Natural killer cell (primary cell): Measurements from ENCODE around the gene SAMD14. TPM values are rescaled to one million over a fixed set of nuclear protein-coding genes. Genes with fewer than 3 reads are reported as not detected.

ENCODE experiments used
- ATAC-seq, 3 donors: fragments of 150-1000 bp in 2 of 3; fragments of 200-7000 bp in 1 of 3; cut with Tn5 transposase; 1 replicate in 1 of 3; 2 replicates in 2 of 3; pipeline ENCODE4 v1.10.0; 2021; ENCODE audit warnings: mild to moderate bottlenecking in 2 of 3, moderate library complexity in 2 of 3
- DNase-seq, 2 donors: peaks; one replicate each; pipeline versions ENCODE4 v3.0.0 to v3.0.0-alpha.2; 2013 to 2021; ENCODE audit warnings: mixed read lengths in 1 of 2
- H3K27ac ChIP-seq: one replicate; pipeline ENCODE4 v1.5.1; 2013; ENCODE audit warnings: mild to moderate bottlenecking, low read length
- H3K27me3 ChIP-seq: one replicate; pipeline ENCODE4 v1.6.1; 2013; ENCODE audit warnings: low read length; ENCODE audit not compliant: control insufficient read depth, insufficient read depth
- H3K36me3 ChIP-seq: one replicate; pipeline ENCODE4 v1.6.1; 2013; ENCODE audit warnings: low read length; ENCODE audit not compliant: control insufficient read depth, insufficient read depth
- H3K4me1 ChIP-seq: one replicate; pipeline ENCODE4 v1.6.1; 2013; ENCODE audit warnings: low read length; ENCODE audit not compliant: control insufficient read depth, insufficient read depth
- H3K4me3 ChIP-seq: one replicate; pipeline ENCODE4 v1.5.1; 2013; ENCODE audit warnings: low read length
- H3K9me3 ChIP-seq: one replicate; pipeline ENCODE4 v1.6.1; 2013; ENCODE audit warnings: low read length; ENCODE audit not compliant: control insufficient read depth, insufficient read depth
- H3K27ac Mint-ChIP-seq, 2 donors: one replicate each; pipeline ENCODE4 v1.8.0; 2022; ENCODE audit warnings: mild to moderate bottlenecking in 2 of 2, mixed read lengths in 2 of 2, moderate library complexity in 1 of 2
- H3K27me3 Mint-ChIP-seq, 2 donors: one replicate each; pipeline ENCODE4 v1.8.0; 2022; ENCODE audit warnings: low read depth in 2 of 2, mixed read lengths in 2 of 2
- H3K36me3 Mint-ChIP-seq: one replicate; pipeline ENCODE4 v1.8.0; 2022; ENCODE audit warnings: mixed read lengths
- H3K4me1 Mint-ChIP-seq, 2 donors: one replicate each; pipeline ENCODE4 v1.8.0; 2022; ENCODE audit warnings: mixed read lengths in 2 of 2
- H3K4me3 Mint-ChIP-seq: one replicate; pipeline ENCODE4 v1.8.0; 2022; ENCODE audit warnings: mild to moderate bottlenecking, moderate library complexity, mixed read lengths
- H3K9me3 Mint-ChIP-seq, 2 donors: one replicate each; pipeline ENCODE4 v1.8.0; 2022; ENCODE audit warnings: mixed read lengths in 2 of 2
- CTCF ChIP-seq: fragments of 200-600 bp; IDR thresholded peaks from one replicate; pipeline ENCODE4 v1.8.0; 2022; ENCODE audit warnings: antibody characterized with exemption
- WGBS: methylation state at CpG from one replicate; pipeline ENCODE4 v1.1.7; 2013; ENCODE audit warnings: missing lambda C conversion rate; ENCODE audit not compliant: insufficient coverage; 5-methylcytosine and 5-hydroxymethylcytosine counted together
- intact Hi-C: fragments of 100-400 bp; cut with micrococcal nuclease; formaldehyde crosslinking; loops from one replicate; pipeline ENCODE4 v1.14.2; 2022
- total RNA-seq, 4 donors: library from RNA; stranded (reverse); fragments of 120-200 nt in 1 of 4; gene quantifications; one replicate each; pipeline versions ENCODE4 v1.2.3 to v1.2.4, GENCODE V29; 2013 to 2022

Gene SAMD14
- total RNA-seq, 3 donors from 2014 or later (not counting 1 experiment from before 2014, with no cell fraction given) = 1.1 to 2.1 (median 1.5) TPM

GRCh38 chr17:50114401-50114800 is 15.6 kb downstream of the SAMD14 start:
- ATAC-seq (no peak), DNase-seq (no peak)
- H3K4me1 Mint-ChIP-seq = peaks cover 12 to 14% of the 10 kb centered on the region in 2 donors
- no peak for TF ChIP-seq CTCF
- no peaks in the 10 kb centered on the region for H3K36me3 Mint-ChIP-seq
- intact Hi-C loops = no loop called here
- Histone ChIP-seq H3K4me1 (peaks cover 11% of the 10 kb centered on the region), H3K36me3 (peaks cover 6% of the 10 kb centered on the region), H3K27me3 (peaks cover 11% of the 10 kb centered on the region), H3K9me3 (no peaks in the 10 kb centered on the region), H3K27ac (no peak overlapping the region), H3K4me3 (no peak overlapping the region)
- H3K27me3 Mint-ChIP-seq = peaks cover 32% of the 10 kb centered on the region in 2 donors
- WGBS = 89% methylated on average over 4 of the region's 4 CpGs
- no peak overlapping the region for H3K27ac Mint-ChIP-seq
- no peaks in the 10 kb centered on the region for H3K9me3 Mint-ChIP-seq
- H3K4me3 Mint-ChIP-seq = no peak overlapping the region

DNA sequence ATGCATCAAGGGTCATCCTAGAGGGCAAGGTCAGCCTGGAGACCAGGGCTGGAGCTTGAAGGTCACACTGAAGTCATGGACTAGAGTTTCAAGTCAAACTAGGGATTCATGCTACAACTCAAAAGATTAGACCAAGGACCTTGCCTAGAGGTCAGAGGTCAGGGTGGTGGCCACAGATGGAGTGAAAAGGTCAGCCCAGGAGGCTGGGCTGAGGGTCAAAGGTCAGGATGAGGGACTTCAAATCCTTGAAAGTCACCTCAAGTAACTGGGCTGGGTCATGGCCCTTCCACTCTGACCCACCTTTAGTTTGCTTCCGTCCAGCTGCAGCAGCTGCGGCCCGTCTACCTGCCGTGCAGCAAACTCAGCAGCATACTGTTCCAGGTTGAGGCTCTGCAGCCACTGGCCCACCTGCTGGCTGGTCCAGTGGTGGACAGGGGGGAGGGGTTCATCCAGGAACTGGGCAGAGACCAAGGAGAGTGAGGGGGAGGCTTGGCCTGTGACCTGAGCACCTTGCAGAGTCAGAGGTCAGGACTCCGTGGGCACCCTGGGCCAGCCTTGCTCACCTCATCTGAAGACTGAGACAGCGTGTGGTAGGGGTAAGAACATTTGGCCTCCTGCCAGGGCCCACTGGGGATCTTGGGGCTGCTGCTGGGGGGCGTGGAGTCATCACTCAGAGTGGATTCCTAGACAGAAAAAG is 16.2 kb downstream of the SAMD14 start:
- Histone ChIP-seq H3K27ac (no peak overlapping the region), H3K9me3 (no peaks in the 10 kb centered on the region), H3K27me3 (peaks cover 11% of the 10 kb centered on the region), H3K36me3 (peaks cover 12% of the 10 kb centered on the region), H3K4me3 (no peak overlapping the region), H3K4me1 (peaks cover 11% of the 10 kb centered on the region)
- Mint-ChIP-seq H3K4me1 (peaks cover 12 to 14% of the 10 kb centered on the region in 2 donors), H3K4me3 (no peak overlapping the region), H3K36me3 (no peaks in the 10 kb centered on the region), H3K27ac (no peak overlapping the region), H3K9me3 (no peaks in the 10 kb centered on the region), H3K27me3 (peaks cover 27 to 29% of the 10 kb centered on the region in 2 donors)
- ATAC-seq = no peak
- intact Hi-C loops = no loop called here
- TF ChIP-seq CTCF = no peak
- no peak for DNase-seq
- WGBS = 86% methylated on average over 7 of the region's 7 CpGs

- peaks cover 22% of the 10 kb centered on the region for H3K36me3 ChIP-seq
- Mint-ChIP-seq H3K4me3 (no peak overlapping the region), H3K9me3 (no peaks in the 10 kb centered on the region), H3K27ac (no peak overlapping the region), H3K27me3 (peaks cover 19 to 23% of the 10 kb centered on the region in 2 donors), H3K4me1 (peaks cover 12 to 14% of the 10 kb centered on the region in 2 donors), H3K36me3 (no peaks in the 10 kb centered on the region)
- intact Hi-C loops = no loop called here
- H3K9me3 ChIP-seq = no peaks in the 10 kb centered on the region
- no peak overlapping the region for H3K4me3 ChIP-seq
- TF ChIP-seq CTCF = no peak
- H3K4me1 ChIP-seq = peaks cover 10% of the 10 kb centered on the region
- peaks cover 10% of the 10 kb centered on the region for H3K27me3 ChIP-seq
- H3K27ac ChIP-seq = no peak overlapping the region
- no peak for DNase-seq
- WGBS = 90% methylated on average over 17 of the region's 17 CpGs
- no peak for ATAC-seq
Observed at GRCh38 chr17:50112694-50113093, 17.3 kb downstream of the SAMD14 start.
